IPS-18c (cell line): ENCODE measurements around the gene SLC2A4RG.
"Not testable (repeated sequence)": the region's sequence is repeated elsewhere in the genome, so short reads cannot be mapped to it uniquely, and the experiment has no call there.

Source experiments
- H3K4me3 ChIP-seq: 2 replicates; pipeline ENCODE4 v1.7.0; 2013; ENCODE audit warnings: low read depth, mild to moderate bottlenecking, low read length, moderate library complexity; ENCODE audit not compliant: insufficient read depth
- H3K9me3 ChIP-seq: one replicate; pipeline ENCODE4 v1.6.1; 2013; ENCODE audit warnings: mild to moderate bottlenecking, low read length, moderate library complexity; ENCODE audit not compliant: control insufficient read depth, insufficient read depth

Gene SLC2A4RG

GRCh38 chr20:63706852-63707557 is 32.6 kb upstream of the SLC2A4RG start:
- Histone ChIP-seq H3K9me3 (no peaks in the 10 kb centered on the region), H3K4me3 (peak overlapping the region; percentile 90)

DNA sequence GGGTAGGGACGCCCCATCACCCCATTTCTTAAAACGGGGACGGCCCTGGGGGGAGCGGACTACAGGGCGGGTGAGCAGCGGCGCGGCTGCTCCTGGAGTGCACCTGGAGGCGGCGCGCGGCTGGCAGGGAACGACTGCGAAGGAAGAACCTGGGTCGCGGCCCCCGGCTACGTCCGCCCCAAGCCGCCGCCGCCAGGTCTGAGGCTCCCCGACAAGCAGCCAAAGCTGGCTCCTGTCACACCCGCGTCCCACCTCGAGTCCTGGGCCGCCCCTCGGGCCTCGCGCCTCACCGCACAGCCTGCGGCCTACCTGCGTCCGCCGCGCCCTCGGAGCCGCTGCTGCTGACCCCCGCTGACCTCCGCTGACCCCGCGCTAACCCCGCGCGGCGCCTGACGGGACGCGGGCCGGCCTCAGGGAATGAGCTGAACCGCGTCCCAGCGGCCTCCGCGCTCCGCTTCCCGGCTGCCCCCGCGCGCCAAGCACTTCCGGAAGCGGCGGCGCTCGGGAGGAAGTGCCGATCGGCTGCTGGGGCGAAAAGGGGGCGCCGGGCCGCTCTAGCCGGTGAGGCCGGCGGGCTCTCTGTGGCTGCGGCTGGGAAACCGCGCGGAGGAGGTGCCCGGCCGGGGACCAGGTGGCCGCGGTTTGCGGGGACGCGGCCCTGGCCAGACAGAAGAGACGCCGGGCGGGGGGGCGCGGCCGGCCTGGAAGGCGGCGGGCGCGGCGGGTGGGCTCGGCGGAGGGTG is 31.8 kb upstream of the SLC2A4RG start, which contains the start of the genes ARFRP1 and ZGPAT:
Gene ARFRP1, minus strand, starts transcription at position 419 of the 743 bp plus-strand sequence. CDS start 885 bp downstream, outside the sequence.
Gene ZGPAT, plus strand, starts transcription at position 482 of the 743 bp plus-strand sequence. CDS start 542 bp downstream, outside the sequence.
- Histone ChIP-seq H3K9me3 (no peaks in the 10 kb centered on the region), H3K4me3 (peak within 1 kb of the TSS; percentile 90)

DNA sequence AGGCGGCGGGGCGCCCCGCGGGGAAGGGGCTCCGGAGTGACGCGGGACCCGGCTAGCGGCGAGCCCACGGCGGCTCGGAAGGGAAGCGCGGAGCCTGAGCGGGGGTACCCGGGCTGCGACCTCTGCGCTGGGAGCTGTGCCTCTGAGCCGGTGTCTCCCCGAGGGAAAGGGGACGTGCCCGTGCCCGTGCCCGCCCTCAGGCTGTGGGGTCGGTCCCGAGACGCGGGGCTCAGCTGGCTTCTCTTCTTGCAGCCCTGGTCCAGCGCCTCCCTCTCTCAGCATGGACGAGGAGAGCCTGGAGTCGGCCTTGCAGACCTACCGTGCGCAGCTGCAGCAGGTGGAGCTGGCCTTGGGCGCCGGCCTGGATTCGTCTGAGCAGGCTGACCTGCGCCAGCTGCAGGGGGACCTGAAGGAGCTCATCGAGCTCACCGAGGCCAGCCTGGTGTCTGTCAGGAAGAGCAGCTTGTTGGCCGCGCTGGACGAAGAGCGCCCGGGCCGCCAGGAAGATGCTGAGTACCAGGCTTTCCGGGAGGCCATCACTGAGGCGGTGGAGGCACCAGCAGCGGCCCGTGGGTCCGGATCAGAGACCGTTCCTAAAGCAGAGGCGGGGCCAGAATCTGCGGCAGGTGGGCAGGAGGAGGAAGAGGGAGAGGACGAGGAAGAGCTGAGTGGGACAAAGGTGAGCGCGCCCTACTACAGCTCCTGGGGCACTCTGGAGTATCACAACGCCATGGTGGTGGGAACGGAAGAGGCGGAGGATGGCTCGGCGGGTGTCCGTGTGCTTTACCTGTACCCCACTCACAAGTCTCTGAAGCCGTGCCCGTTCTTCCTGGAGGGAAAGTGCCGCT is 31.1 kb upstream of the SLC2A4RG start:
- peak overlapping the region; percentile 90 for H3K4me3 ChIP-seq
- H3K9me3 ChIP-seq, result no peaks in the 10 kb centered on the region

- Histone ChIP-seq H3K9me3 (no peaks in the 10 kb centered on the region), H3K4me3 (peak overlapping the region; percentile 90)
These were observed 30.4 kb upstream of the SLC2A4RG start for GRCh38 chr20:63709149-63709527.

- Histone ChIP-seq H3K9me3 (no peaks in the 10 kb centered on the region), H3K4me3 (no peak overlapping the region)
These were observed 28.4 kb upstream of the SLC2A4RG start for GRCh38 chr20:63711085-63711645.

GRCh38 chr20:63712191-63712590 is 27.4 kb upstream of the SLC2A4RG start:
- H3K4me3 ChIP-seq, result no peak overlapping the region
- no peaks in the 10 kb centered on the region for H3K9me3 ChIP-seq

GRCh38 chr20:63714858-63715257 is 24.7 kb upstream of the SLC2A4RG start:
- Histone ChIP-seq H3K9me3 (no peaks in the 10 kb centered on the region), H3K4me3 (no peak overlapping the region)

DNA sequence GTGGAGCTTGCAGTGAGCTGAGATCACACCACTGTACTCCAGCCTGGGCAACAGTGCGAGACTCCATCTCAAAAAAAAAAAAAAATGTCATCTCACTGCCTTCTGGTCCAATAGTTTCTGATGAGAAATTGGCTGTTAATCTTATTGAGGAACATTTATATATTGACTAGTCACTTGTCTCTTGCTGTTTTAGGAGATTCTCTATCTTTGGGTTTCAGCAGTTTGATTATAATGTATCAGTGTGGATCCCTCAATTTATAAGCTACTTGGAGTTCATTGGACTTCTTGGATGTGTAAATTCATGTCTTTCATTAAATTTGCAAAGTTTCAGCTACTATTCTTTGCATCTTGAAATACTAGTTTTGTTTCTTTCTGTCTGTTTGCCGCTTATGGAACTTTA is 20.6 kb upstream of the SLC2A4RG start:
- H3K9me3 ChIP-seq, result no peaks in the 10 kb centered on the region
- no peak overlapping the region for H3K4me3 ChIP-seq

DNA sequence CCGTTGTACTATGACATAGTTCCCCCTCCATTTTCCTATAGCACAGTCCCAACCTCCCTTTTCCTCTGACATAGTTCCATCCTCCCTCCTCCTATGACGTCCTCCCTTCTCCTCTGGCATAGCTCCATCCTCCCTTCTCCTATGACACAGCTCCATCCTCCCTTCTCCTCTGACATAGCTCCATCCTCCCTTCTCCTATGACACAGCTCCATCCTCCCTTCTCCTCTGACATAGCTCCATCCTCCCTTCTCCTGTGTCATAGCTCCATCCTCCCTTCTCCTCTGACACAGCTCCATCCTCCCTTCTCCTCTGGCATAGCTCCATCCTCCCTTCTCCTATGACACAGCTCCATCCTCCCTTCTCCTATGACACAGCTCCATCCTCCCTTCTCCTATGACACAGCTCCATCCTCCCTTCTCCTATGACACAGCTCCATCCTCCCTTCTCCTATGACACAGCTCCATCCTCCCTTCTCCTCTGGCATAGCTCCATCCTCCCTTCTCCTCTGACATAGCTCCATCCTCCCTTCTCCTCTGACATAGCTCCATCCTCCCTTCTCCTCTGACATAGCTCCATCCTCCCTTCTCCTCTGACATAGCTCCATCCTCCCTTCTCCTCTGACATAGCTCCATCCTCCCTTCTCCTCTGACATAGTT is 16.5 kb upstream of the SLC2A4RG start:
- not testable (repeated sequence) for H3K9me3 ChIP-seq, H3K4me3 ChIP-seq

DNA sequence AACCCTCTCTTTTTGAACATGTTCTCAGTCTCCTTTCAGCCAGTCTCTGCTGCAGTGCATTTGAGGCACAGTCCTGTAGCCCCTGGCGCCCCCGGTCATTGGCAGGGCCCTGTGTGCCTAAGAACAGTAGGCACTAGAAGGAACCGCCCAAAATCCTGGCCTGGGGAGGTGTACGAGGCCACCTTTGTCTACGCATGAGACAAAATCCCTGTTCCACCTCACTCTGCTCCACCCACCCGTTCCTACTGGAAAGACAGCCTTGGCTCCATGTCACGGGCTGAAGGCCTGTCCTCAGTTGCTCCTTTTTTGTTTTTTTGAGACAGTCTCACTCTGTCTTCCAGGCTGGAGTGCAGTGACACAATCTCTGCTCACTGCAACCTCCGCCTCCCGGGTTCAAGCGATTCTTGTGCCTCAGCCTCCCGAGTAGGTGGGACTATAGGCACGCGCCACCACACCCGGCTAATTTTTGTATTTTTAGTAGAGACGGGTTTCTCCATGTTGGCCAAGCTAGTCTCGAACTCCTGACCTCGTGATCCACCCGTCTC is 9.3 kb upstream of the SLC2A4RG start:
- not testable (repeated sequence) for H3K4me3 ChIP-seq

DNA sequence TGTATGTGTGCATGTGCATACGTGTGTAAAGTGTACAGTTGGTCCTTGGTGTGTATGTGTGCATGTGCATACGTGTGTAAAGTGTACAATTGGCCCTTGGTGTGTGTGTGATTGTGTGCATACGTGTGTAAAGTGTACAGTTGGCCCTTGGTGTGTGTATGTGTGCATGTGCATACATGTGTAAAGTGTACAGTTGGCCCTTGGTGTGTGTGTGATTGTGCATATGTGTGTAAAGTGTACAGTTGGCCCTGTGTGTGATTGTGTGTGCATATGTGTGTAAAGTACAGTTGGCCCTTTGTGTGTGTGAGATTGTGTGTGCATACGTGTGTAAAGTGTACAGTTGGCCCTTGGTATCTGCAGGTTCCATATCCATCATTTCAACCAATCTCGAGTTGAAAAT is 8.2 kb upstream of the SLC2A4RG start:
- H3K9me3 ChIP-seq, result no peaks in the 10 kb centered on the region
- H3K4me3 ChIP-seq, result no peak overlapping the region

More for the DNA sequence above, 9.3 kb upstream of the SLC2A4RG start:
- not testable (repeated sequence) for H3K9me3 ChIP-seq

- no peaks in the 10 kb centered on the region for H3K9me3 ChIP-seq
- H3K4me3 ChIP-seq, result no peak overlapping the region
These were observed 7.2 kb upstream of the SLC2A4RG start for GRCh38 chr20:63732118-63733095.

- Histone ChIP-seq H3K4me3 (no peak overlapping the region), H3K9me3 (no peaks in the 10 kb centered on the region)
These were observed 6.5 kb upstream of the SLC2A4RG start for GRCh38 chr20:63733117-63733516.

DNA sequence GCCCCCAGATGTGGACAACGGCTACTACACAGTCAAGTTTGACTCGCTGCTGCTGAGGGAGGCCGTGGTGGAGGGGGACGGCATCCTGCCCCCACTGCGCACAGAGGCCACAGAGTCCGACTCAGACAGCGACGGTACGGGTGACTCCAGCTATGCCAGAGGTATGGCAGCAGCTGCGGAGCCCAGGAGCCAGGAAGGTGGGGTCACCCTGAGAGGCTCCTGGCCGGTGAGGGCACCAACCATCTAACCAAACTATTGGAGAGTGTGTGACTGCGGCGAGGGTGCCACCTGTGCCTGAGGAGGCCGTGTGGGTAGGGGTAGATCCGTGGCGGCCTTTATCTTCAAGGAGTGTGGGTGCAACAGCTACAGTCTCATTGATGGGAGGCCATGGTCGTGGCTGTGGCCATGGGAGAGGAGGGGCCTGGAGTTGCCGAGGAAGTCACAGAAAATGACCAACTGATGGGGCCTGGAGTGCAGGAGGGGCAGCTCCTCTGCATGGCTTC is 5.9 kb upstream of the SLC2A4RG start:
- H3K9me3 ChIP-seq, result no peaks in the 10 kb centered on the region
- no peak overlapping the region for H3K4me3 ChIP-seq

GRCh38 chr20:63734111-63734945 is 5.2 kb upstream of the SLC2A4RG start:
- H3K9me3 ChIP-seq, result no peaks in the 10 kb centered on the region
- no peak overlapping the region for H3K4me3 ChIP-seq
